ENCODE results near the gene ESYT2. TPM values are rescaled to one million over a fixed set of nuclear protein-coding genes. Genes with fewer than 3 reads are reported as not detected.

ESYT2 gene
- polyA plus RNA-seq, 4 donors: 10.0 to 37.9 (median 21.2) TPM

- Histone ChIP-seq H3K27me3 (ENCODE audit: control insufficient read depth in 3 of 3, insufficient read depth in 3 of 3, low read length in 3 of 3) (no peaks in the 10 kb centered on the region), H3K4me1 (ENCODE audit: control insufficient read depth in 3 of 3, insufficient read depth in 2 of 3, low read depth in 1 of 3, low read length in 2 of 3) (no peaks in the 10 kb centered on the region), H3K36me3 (ENCODE audit: control insufficient read depth in 3 of 3, insufficient read depth in 2 of 3, low read depth in 1 of 3, low read length in 3 of 3) (peaks cover 0 to 16% (median 0%) of the 10 kb centered on the region in 3 donors), H3K27ac (ENCODE audit: low read depth in 1 of 3, low read length in 2 of 3) (no peak overlapping the region), H3K4me3 (ENCODE audit: low read depth in 1 of 3, low read length in 3 of 3) (no peak overlapping the region), H3K9me3 (ENCODE audit: control insufficient read depth in 2 of 2, insufficient read depth in 1 of 2, low read depth in 1 of 2, low read length in 1 of 2) (no peaks in the 10 kb centered on the region)
- no peak for FAIRE-seq
- no peak for DNase-seq
- WGBS, 3 donors: 60 to 63% (median 62%) methylated on average over 3 of the region's 3 CpGs
Observed at GRCh38 chr7:158695056-158695455, 134.3 kb downstream of the ESYT2 start.

GRCh38 chr7:158694650-158695049 is 134.7 kb downstream of the ESYT2 start:
- WGBS, 3 donors: 83 to 85% (median 85%) methylated on average over 6 of the region's 6 CpGs
- H3K36me3 ChIP-seq (ENCODE audit: control insufficient read depth in 3 of 3, insufficient read depth in 2 of 3, low read depth in 1 of 3, low read length in 3 of 3): peaks cover 0 to 16% (median 0%) of the 10 kb centered on the region in 3 donors
- H3K4me1 ChIP-seq (ENCODE audit: control insufficient read depth in 3 of 3, insufficient read depth in 2 of 3, low read depth in 1 of 3, low read length in 2 of 3): no peaks in the 10 kb centered on the region

GRCh38 chr7:158689488-158689887 is 139.8 kb downstream of the ESYT2 start:
- Histone ChIP-seq H3K4me3 (ENCODE audit: low read depth in 1 of 3, low read length in 3 of 3) (no peak overlapping the region), H3K36me3 (ENCODE audit: control insufficient read depth in 3 of 3, insufficient read depth in 2 of 3, low read depth in 1 of 3, low read length in 3 of 3) (peaks cover 0 to 16% (median 4%) of the 10 kb centered on the region in 3 donors), H3K4me1 (ENCODE audit: control insufficient read depth in 3 of 3, insufficient read depth in 2 of 3, low read depth in 1 of 3, low read length in 2 of 3) (no peaks in the 10 kb centered on the region), H3K9me3 (ENCODE audit: control insufficient read depth in 2 of 2, insufficient read depth in 1 of 2, low read depth in 1 of 2, low read length in 1 of 2) (no peaks in the 10 kb centered on the region), H3K27me3 (ENCODE audit: control insufficient read depth in 3 of 3, insufficient read depth in 3 of 3, low read length in 3 of 3) (no peaks in the 10 kb centered on the region), H3K27ac (ENCODE audit: low read depth in 1 of 3, low read length in 2 of 3) (no peak overlapping the region)
- 92 to 99% (median 98%) methylated on average over 2 of the region's 2 CpGs for WGBS, 3 donors
- FAIRE-seq (no peak), DNase-seq (no peak)

More at GRCh38 chr7:158694650-158695049, 134.7 kb downstream of the ESYT2 start:
- H3K27ac ChIP-seq (ENCODE audit: low read depth in 1 of 3, low read length in 2 of 3): no peak overlapping the region
- no peak for FAIRE-seq
- no peak overlapping the region for H3K4me3 ChIP-seq (ENCODE audit: low read depth in 1 of 3, low read length in 3 of 3)
- no peak for DNase-seq
- no peaks in the 10 kb centered on the region for H3K27me3 ChIP-seq (ENCODE audit: control insufficient read depth in 3 of 3, insufficient read depth in 3 of 3, low read length in 3 of 3)
- H3K9me3 ChIP-seq (ENCODE audit: control insufficient read depth in 2 of 2, insufficient read depth in 1 of 2, low read depth in 1 of 2, low read length in 1 of 2): no peaks in the 10 kb centered on the region

GRCh38 chr7:158687406-158687805 is 141.9 kb downstream of the ESYT2 start:
- no peak for FAIRE-seq
- 89 to 95% (median 90%) methylated on average over 7 of the region's 7 CpGs for WGBS, 3 donors

GRCh38 chr7:158685693-158686092 is 143.6 kb downstream of the ESYT2 start:
- Histone ChIP-seq H3K4me1 (ENCODE audit: control insufficient read depth in 3 of 3, insufficient read depth in 2 of 3, low read depth in 1 of 3, low read length in 2 of 3) (no peaks in the 10 kb centered on the region), H3K27me3 (ENCODE audit: control insufficient read depth in 3 of 3, insufficient read depth in 3 of 3, low read length in 3 of 3) (no peaks in the 10 kb centered on the region), H3K4me3 (ENCODE audit: low read depth in 1 of 3, low read length in 3 of 3) (no peak overlapping the region), H3K27ac (ENCODE audit: low read depth in 1 of 3, low read length in 2 of 3) (no peak overlapping the region), H3K9me3 (ENCODE audit: control insufficient read depth in 2 of 2, insufficient read depth in 1 of 2, low read depth in 1 of 2, low read length in 1 of 2) (no peaks in the 10 kb centered on the region), H3K36me3 (ENCODE audit: control insufficient read depth in 3 of 3, insufficient read depth in 2 of 3, low read depth in 1 of 3, low read length in 3 of 3) (peaks cover 0 to 16% (median 7%) of the 10 kb centered on the region in 3 donors)
- DNase-seq (no peak), FAIRE-seq (no peak)
- 95 to 98% (median 95%) methylated on average over 4 of the region's 4 CpGs for WGBS, 3 donors

More at GRCh38 chr7:158687406-158687805, 141.9 kb downstream of the ESYT2 start:
- H3K4me3 ChIP-seq (ENCODE audit: low read depth in 1 of 3, low read length in 3 of 3): no peak overlapping the region
- no peaks in the 10 kb centered on the region for H3K9me3 ChIP-seq (ENCODE audit: control insufficient read depth in 2 of 2, insufficient read depth in 1 of 2, low read depth in 1 of 2, low read length in 1 of 2)
- H3K27me3 ChIP-seq (ENCODE audit: control insufficient read depth in 3 of 3, insufficient read depth in 3 of 3, low read length in 3 of 3): no peaks in the 10 kb centered on the region
- H3K36me3 ChIP-seq (ENCODE audit: control insufficient read depth in 3 of 3, insufficient read depth in 2 of 3, low read depth in 1 of 3, low read length in 3 of 3): peaks cover 0 to 16% (median 7%) of the 10 kb centered on the region in 3 donors
- H3K4me1 ChIP-seq (ENCODE audit: control insufficient read depth in 3 of 3, insufficient read depth in 2 of 3, low read depth in 1 of 3, low read length in 2 of 3): no peaks in the 10 kb centered on the region
- DNase-seq: no peak
- H3K27ac ChIP-seq (ENCODE audit: low read depth in 1 of 3, low read length in 2 of 3): no peak overlapping the region

GRCh38 chr7:158684329-158684728 is 145.0 kb downstream of the ESYT2 start:
- Histone ChIP-seq H3K9me3 (ENCODE audit: control insufficient read depth in 2 of 2, insufficient read depth in 1 of 2, low read depth in 1 of 2, low read length in 1 of 2) (no peaks in the 10 kb centered on the region), H3K27me3 (ENCODE audit: control insufficient read depth in 3 of 3, insufficient read depth in 3 of 3, low read length in 3 of 3) (no peaks in the 10 kb centered on the region), H3K27ac (ENCODE audit: low read depth in 1 of 3, low read length in 2 of 3) (no peak overlapping the region), H3K4me1 (ENCODE audit: control insufficient read depth in 3 of 3, insufficient read depth in 2 of 3, low read depth in 1 of 3, low read length in 2 of 3) (no peaks in the 10 kb centered on the region), H3K4me3 (ENCODE audit: low read depth in 1 of 3, low read length in 3 of 3) (no peak overlapping the region), H3K36me3 (ENCODE audit: control insufficient read depth in 3 of 3, insufficient read depth in 2 of 3, low read depth in 1 of 3, low read length in 3 of 3) (peaks cover 0 to 12% (median 9%) of the 10 kb centered on the region in 3 donors)
- 93 to 96% (median 94%) methylated on average over 1 of the region's 1 CpG for WGBS, 3 donors
- DNase-seq (no peak), FAIRE-seq (no peak)

GRCh38 chr7:158683541-158683940 is 145.8 kb downstream of the ESYT2 start:
- no peak for DNase-seq
- H3K9me3 ChIP-seq (ENCODE audit: control insufficient read depth in 2 of 2, insufficient read depth in 1 of 2, low read depth in 1 of 2, low read length in 1 of 2): no peaks in the 10 kb centered on the region
- no peak for FAIRE-seq
- no peaks in the 10 kb centered on the region for H3K27me3 ChIP-seq (ENCODE audit: control insufficient read depth in 3 of 3, insufficient read depth in 3 of 3, low read length in 3 of 3)
- WGBS, 3 donors: 81 to 98% (median 96%) methylated on average over 2 of the region's 2 CpGs
- no peaks in the 10 kb centered on the region for H3K4me1 ChIP-seq (ENCODE audit: control insufficient read depth in 3 of 3, insufficient read depth in 2 of 3, low read depth in 1 of 3, low read length in 2 of 3)
- peaks cover 0 to 9% (median 6%) of the 10 kb centered on the region in 3 donors for H3K36me3 ChIP-seq (ENCODE audit: control insufficient read depth in 3 of 3, insufficient read depth in 2 of 3, low read depth in 1 of 3, low read length in 3 of 3)
- H3K4me3 ChIP-seq (ENCODE audit: low read depth in 1 of 3, low read length in 3 of 3): no peak overlapping the region
- no peak overlapping the region for H3K27ac ChIP-seq (ENCODE audit: low read depth in 1 of 3, low read length in 2 of 3)

GRCh38 chr7:158682456-158682855 is 146.9 kb downstream of the ESYT2 start:
- Histone ChIP-seq H3K27me3 (ENCODE audit: control insufficient read depth in 3 of 3, insufficient read depth in 3 of 3, low read length in 3 of 3) (no peaks in the 10 kb centered on the region), H3K27ac (ENCODE audit: low read depth in 1 of 3, low read length in 2 of 3) (no peak overlapping the region), H3K36me3 (ENCODE audit: control insufficient read depth in 3 of 3, insufficient read depth in 2 of 3, low read depth in 1 of 3, low read length in 3 of 3) (peaks cover 0 to 9% (median 5%) of the 10 kb centered on the region in 3 donors), H3K4me1 (ENCODE audit: control insufficient read depth in 3 of 3, insufficient read depth in 2 of 3, low read depth in 1 of 3, low read length in 2 of 3) (no peaks in the 10 kb centered on the region), H3K4me3 (ENCODE audit: low read depth in 1 of 3, low read length in 3 of 3) (no peak overlapping the region), H3K9me3 (ENCODE audit: control insufficient read depth in 2 of 2, insufficient read depth in 1 of 2, low read depth in 1 of 2, low read length in 1 of 2) (no peaks in the 10 kb centered on the region)
- FAIRE-seq (no peak), DNase-seq (no peak)

Measured in small intestine (tissue), 7 donors.